GM19467 (cell line): ENCODE results near the gene SCFD2.

Experiments used
- ATAC-seq: cut with Tn5 transposase; IDR thresholded peaks from one replicate; pipeline ENCODE4 v1.9.1; 2021; ENCODE audit warnings: mild to moderate bottlenecking, moderate library complexity; ENCODE audit not compliant: unreplicated experiment

The SCFD2 gene

GRCh38 chr4:52939739-52940138, 426.1 kb downstream of the SCFD2 start:
- no peak for ATAC-seq

- ATAC-seq: no peak
Observed at GRCh38 chr4:52939325-52939724, 426.5 kb downstream of the SCFD2 start.

- ATAC-seq: no peak
Observed at GRCh38 chr4:52937829-52938228, 428.0 kb downstream of the SCFD2 start.

GRCh38 chr4:52936729-52937128, 429.1 kb downstream of the SCFD2 start:
- no peak for ATAC-seq

- ATAC-seq: no peak
Observed at GRCh38 chr4:52935317-52935716, 430.5 kb downstream of the SCFD2 start.

GRCh38 chr4:52933738-52934137, 432.1 kb downstream of the SCFD2 start:
- no peak for ATAC-seq

GRCh38 chr4:52932591-52933470, 433.0 kb downstream of the SCFD2 start:
- ATAC-seq: no peak

- ATAC-seq: no peak
Observed at GRCh38 chr4:52931243-52931642, 434.6 kb downstream of the SCFD2 start.

GRCh38 chr4:52926196-52926974, 439.5 kb downstream of the SCFD2 start:
- ATAC-seq: no peak

- no peak for ATAC-seq
Observed at GRCh38 chr4:52925531-52925968, 440.3 kb downstream of the SCFD2 start.

- ATAC-seq: no peak
Observed at GRCh38 chr4:52919461-52919860, 446.4 kb downstream of the SCFD2 start.

GRCh38 chr4:52917817-52918216, 448.0 kb downstream of the SCFD2 start:
- ATAC-seq: no peak

GRCh38 chr4:52915730-52916300, 450.0 kb downstream of the SCFD2 start:
- no peak for ATAC-seq

- ATAC-seq: no peak
Observed at GRCh38 chr4:52915191-52915590, 450.7 kb downstream of the SCFD2 start.

GRCh38 chr4:52914051-52914605, 451.7 kb downstream of the SCFD2 start:
- no peak for ATAC-seq

- ATAC-seq: no peak
Observed at GRCh38 chr4:52912608-52913007, 453.3 kb downstream of the SCFD2 start.

GRCh38 chr4:52911684-52912294, 454.1 kb downstream of the SCFD2 start:
- peak; percentile 83 for ATAC-seq

- ATAC-seq: no peak
Observed at GRCh38 chr4:52910115-52910514, 455.7 kb downstream of the SCFD2 start.

GRCh38 chr4:52907510-52907909, 458.4 kb downstream of the SCFD2 start:
- ATAC-seq: no peak

- ATAC-seq: no peak
Observed at GRCh38 chr4:52904421-52904820, 461.4 kb downstream of the SCFD2 start.

GRCh38 chr4:52903273-52903672, 462.6 kb downstream of the SCFD2 start:
- no peak for ATAC-seq
